Activated T-cell treated with anti-CD3 and anti-CD28 coated beads for 48 hours (primary cell): Measurements from ENCODE around the gene ST14.
A peak's percentile ranks its signal among the peaks of the same experiment; 100 is the strongest.

Experiments used
- DNase-seq: peaks from one replicate; pipeline ENCODE4 v3.0.0-alpha.2; 2020; ENCODE audit warnings: low read depth

ST14 gene

DNA sequence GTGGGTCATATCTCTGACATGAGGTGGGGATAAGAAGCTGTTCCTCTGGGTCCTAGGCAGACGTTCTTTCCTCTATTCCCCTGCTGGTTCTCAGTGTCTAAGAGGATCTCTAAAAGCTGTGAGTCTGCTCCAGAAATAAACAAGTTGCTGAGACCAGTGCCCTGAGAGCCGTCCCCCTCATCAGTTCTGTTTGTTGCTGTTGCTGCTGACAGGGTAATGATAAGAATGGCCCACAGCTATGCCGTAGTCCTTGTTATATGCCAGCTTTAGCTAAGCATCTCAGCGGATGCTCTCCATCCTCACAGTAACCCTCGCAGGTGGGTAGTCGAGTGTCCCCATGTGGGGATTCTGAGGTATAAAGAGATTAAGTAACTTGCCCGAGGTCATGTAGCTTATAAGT lies 23.5 kb upstream of the ST14 start:
- no peak for DNase-seq

DNA sequence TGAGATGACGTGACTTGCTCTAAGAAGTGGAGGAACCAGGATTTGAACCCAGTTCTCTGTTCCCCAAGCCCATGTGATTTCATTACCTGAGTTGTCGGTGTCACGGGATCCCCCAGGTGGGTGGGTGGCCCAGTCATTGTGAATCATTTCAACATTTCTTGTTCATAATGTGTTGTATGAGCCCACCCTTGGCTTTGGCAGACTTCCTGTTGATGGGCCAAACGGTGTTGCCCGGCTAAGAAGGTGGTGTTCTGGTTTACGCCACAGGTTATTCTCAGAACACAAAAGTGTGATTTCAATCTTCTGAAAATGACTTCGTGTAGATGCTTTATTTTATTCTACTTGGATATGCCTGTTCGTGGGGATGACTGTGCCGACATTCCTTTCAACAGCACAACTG lies 21.6 kb upstream of the ST14 start:
- no peak for DNase-seq

DNA sequence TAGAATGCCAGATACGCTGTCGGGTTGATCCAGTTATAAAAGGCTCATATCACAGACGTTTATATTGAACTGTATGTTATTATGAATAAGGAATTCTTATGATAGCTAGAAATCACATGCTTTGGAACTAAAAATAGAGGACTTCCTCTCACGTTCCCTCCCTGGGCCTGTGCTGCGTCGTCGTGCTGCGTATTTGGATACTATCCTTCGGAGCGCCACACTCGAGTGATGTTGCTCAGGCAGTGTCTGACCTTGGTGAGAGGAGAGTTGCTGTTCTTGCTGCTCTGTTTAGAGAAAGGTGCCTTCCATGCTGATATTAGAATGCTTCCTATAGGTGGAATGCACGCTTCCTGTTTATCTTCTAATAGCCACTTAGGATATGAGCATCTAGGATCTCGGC lies 20.2 kb upstream of the ST14 start:
- no peak for DNase-seq

DNA sequence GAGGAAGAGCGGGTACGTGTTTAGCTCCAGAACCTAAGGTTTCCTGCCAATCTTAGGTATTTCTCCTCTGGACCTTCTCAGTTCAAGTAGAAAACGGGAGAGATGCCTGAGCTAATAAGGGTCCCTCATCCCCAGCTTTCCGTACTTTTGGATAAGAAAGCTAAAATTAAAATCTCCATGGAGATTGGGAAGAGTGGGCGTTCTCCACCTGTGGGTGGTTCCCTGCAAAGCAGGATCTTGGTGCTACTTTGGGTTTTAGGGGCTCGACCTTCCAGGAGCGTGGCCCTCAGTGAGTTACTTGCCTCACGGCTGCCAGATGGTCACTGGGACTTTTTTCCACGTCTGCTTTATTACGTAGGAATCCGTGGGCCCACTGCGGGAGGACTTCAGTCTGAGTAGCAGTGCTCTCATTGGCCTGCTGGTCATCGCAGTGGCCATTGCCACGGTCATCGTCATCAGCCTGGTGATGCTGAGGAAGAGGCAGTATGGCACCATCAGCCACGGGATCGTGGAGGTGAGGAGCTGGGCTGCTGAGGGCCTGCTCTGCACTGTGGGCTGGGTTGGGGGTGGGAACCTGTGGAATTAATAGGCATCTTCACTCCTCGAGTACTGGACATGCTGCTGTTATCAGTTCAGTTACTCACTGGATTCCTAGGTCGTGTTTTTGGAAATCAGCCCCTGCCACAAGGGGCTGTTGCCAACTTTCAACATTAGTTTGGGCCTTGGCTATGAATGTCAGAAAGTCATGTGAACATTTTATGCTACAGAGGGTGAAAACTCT lies 17.8 kb upstream of the ST14 start:
- no peak for DNase-seq

DNA sequence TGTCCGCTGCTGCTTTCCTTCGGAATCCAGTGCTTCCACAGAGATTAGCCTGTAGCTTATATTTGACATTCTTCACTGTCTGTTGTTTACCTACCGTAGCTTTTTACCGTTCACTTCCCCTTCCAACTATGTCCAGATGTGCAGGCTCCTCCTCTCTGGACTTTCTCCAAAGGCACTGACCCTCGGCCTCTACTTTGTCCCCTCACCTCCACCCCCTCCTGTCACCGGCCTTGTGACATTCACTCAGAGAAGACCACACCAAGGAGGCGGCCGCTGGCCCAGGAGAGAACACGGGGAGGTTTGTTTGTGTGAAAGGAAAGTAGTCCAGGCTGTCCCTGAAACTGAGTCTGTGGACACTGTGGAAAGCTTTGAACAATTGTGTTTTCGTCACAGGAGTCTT lies 15.4 kb upstream of the ST14 start:
- DNase-seq, result no peak

DNA sequence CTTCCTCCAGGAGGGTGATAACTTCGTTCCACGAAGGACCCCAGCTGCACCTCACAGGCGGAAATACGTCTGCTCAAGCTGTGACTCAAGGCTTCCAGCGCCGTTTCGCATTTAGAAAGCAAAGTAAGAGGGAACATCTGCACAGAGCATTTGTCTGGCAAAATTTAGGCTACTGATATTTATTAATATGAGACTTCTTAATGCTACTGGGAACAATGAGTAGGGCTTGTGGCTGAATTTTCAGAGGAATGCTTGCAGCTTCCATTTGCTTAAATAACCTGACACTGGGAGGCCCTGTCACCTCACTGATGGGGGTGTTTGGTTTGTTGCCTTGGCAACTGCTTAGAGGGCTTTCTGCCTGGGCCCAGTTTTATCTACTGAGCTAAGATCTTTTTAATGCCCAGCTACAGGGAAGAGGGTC lies 14.7 kb upstream of the ST14 start:
- DNase-seq, result no peak

DNA sequence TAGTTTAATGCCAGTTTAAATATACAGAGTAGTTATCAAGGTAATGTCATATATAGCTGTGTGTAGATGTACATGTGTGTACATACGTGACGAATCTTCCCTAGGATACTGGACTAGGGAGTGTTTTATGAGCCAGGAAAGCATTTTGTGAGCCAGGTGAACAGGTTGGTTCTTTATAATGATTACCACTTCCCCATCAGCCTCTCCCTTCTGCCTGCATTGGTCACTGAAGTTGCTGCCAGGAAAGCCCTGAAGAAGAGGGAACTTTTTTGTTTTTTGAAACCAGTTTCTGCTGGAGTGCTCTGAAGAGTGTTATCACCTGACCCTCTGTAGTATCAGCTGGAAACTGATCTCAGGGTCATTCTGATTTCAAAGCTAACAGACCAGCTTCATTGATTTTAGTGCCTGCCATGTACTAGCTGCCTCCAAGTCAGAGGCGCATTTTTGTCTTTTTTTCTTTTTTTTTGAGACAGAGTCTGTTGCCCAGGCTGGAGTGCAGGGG lies 14.2 kb upstream of the ST14 start:
- no peak for DNase-seq

DNA sequence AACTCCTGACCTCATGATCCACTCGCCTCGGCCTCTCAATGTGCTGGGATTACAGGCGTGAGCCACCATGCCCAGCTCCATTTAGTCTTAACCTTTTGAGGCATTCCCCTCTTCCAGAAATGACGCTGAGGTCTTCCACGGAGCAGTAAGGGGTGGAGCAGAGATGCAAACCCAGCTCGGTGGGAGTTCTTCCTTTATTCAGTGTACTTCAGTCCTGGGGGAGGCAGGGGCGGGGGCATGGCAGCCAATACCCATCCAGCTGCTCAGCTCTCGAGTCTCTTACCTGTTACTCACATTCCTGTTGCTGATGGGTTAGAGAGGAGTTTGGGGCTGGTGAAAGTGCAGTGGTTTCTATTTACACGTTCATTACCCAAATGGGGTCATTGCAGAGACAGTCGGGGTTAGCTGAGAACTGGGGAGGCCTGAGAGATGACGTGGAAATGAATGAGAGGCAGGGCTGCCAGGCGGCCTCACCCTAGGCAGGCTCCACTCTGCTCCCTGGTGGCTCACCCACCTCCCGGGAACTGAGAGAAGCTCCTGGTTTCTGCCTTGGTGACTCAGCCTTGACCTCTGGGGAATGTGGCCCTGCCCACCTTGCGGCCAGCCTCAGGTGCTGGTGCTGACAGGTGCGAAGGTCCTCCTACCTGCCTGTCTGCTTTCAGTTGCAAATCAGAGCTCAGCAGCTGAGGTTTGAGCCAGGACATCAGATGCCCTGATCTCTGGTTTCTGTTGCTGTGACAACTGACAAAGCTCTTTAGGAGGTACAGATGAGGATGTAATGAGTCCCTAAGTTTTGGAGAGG lies 13.4 kb upstream of the ST14 start:
- DNase-seq, result no peak

DNA sequence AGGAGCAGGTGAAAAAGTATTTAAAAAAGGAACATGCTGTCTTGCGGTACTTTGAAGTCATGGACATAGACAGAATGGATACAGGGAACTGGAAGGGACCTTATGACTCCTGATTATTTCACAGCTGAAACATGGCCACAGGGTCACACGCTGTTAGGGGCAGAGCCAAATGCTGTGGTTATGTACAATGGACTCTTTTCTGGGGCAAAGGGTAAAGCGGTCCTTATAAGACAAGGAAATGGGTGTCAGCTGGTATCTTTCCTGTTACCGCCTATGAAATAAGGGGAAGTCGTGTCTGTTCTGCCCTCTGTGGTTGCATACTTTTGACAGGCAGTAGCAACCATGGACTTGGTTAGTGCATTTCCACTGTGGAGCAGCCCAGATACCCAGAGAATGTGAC lies 12.8 kb upstream of the ST14 start:
- DNase-seq, result no peak

DNA sequence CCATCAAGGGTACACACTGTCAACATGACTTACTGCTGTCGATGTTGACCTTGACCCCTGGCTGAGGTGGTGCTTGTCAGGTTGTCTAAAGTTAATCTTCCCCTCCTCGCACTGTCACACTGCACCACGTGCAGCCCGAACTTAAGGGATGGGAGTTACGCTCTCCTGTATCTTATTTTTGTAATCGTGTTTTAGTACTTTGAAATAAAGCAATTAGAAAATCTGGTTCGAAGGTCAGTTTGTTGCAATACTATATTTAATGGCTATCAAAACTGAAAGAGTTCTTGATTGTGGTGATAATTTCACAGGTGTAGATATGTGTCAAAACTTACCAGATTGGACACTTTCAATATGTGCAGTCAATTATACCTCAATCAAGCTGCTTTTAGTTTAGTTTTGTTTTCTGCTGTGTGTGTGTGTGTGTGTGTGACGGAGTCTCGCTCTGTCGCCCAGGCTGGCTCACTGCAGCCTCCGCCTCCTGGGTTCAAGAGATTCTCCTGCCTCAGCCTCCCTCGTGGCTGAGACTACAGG lies 10.7 kb upstream of the ST14 start:
- DNase-seq, result no peak

DNA sequence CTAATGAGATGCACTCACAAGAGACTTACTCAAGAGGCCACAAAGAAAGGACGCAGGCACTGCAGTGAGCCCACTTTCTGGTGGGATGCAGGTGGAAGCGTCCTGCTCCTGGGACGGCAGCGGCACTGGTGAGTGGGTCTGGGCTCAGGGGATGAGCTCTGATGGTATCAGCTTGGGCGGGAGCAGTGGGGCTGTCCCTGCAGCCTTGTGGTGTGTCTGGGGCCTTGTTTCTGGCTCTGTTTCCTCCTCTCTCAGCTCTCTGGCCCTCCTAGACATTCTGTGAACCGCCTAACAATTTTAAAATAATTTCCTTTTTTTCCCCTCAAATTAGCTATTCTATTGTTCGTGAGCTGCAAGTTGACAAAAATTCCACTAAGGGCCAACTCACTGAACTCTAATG lies 8.8 kb upstream of the ST14 start:
- DNase-seq, result no peak

DNA sequence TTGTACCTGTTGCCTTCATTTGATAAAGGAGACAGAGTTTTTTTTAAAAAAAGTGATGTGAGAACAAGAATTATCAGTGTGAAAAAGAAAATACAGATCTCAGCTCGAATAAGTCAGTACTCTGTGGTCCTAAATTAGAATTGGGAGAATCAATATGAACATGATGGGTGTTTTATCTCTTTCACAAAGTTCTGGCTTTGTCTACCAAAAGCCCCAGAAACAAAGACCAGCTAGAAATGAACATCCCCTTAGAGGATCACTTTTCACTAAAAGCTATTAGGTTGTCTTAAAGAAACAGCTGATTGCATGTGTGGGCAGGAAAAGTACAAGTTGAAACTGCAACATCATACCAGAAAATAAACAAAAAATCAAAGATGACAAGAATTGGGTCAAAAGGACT lies 8.4 kb upstream of the ST14 start:
- DNase-seq, result no peak

DNA sequence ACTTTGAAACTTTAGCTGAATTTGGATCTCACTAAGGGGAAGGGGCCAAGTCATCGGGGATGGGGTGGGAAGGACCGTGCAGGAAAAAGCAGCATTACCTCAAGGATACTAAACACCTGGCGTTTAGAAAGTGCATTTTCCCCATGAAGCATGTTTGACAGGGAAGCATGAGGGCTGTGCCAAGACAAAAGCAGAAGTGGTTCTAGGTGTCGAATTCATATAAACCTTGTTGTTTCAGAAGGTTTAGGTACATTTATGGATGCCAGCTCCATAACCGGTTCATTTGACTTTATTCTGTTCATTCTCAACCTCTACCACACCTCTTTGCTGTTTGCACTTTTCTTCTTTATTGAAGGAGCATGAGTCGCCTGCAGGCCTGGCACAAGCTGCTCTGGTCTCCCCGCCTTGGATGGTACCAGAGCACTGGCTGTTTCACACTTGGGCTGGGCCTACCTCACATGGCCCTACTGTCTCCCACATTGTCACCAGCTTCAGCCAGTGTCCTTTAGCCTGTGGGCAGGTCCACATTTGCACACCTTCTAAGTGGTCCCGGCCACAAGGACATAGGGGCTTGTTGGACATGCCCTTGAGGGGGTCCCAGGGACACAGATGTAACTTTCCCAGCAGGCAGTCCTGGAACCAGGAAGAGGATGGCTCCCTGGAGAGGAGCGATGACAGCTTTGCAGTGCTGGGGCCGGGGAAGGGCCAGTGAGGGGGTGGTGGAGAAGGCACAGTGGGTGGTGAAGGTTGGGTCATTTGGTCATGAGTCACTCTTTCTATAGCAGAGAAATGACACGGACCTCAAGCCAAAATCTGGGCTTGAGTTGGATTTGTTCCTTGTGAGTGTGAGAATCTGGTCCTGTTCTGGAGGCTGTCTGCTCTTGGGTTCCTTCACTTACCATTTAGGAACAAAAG lies 3.2 kb upstream of the ST14 start:
- DNase-seq, result no peak

DNA sequence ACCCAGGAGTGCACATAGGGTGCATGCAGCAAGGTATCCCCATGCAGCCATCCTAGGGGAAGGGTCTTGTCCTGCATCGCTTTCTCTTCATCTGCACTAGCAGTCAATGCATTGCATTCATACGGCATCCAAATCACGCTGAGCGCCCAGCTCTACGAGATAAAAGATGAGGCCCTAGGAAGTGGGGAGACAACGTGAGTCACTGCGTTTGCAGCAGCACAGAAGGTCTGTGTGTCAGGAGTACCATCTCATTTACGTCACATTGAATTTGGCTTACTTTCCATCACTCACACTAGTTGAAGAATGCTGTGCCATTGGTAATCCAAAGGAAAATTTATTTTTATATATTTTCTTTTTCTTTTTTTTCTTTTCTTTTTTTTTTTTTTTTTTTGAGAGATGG lies 2.5 kb upstream of the ST14 start:
- no peak for DNase-seq

DNA sequence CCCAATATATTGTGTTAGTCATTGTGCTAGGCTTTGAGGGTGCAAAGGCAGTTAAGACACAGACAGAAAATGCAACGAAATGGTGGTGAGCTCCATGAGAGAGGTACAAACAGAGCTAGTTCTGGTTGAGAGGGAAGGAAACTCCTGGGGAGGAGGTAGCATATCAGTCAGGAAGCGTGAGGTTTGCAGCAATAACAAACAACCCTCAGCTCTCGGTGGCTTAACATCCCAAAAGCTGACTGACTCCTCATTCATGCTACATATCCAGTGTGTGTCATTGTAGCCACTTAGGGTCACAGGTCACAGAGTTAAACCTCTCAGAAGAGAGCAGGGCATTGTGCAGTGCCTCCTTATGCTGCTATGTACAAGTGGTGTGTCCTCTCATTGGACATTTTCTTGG lies 1.7 kb upstream of the ST14 start:
- DNase-seq, result no peak

DNA sequence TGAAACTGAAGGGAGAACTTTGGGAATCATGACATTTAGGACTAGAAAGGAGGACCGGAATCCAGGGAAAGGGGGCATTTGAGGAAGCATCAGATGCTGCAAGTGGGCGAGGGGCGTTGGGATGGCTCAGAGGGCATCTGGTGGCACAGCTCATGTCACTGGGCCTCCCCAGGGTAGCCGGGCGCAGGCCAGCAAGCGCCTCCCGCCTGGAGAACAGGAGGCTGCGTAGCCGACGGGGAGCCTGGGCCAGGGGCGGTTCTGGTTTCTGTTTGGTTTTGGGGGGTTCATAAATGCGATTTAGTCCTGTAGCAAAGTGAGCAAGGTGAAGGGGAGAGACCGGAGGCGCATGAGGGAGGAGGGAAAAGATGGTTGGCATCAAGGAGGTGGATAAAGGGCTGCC lies 443 bp upstream of the ST14 start:
- no peak for DNase-seq

DNA sequence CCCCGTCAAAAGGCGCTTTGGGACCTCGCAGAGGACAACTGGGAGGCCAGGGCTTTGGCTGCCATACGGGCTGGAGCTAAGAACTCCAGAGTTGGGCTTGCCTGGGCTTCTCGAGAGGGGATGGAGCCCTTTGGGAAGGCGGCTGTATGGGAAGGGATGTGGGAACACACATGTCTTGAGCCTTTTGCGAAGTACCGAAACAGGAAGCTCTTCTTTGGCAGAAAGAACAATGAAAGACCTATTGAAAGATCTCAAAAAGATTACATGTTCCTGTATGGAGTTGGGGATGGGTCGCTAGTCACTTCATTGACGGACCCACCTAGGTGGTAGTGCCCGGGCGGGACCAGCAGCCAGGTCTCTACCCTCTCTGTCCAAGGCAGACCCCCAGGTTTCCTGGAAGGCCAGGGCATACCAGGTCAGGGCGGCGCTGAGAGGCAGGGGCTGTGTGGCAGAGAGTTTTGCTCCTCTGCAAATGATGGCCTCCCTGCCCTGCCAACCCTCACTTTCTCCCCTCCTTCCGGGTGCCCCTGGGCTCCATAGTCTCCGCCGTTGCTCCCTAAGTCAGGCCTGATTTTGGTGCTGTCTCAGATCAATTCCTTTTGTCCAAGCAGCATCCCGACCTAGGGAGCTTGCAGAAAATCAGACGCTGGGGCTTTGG lies 1.0 kb downstream of the ST14 start:
- no peak for DNase-seq

DNA sequence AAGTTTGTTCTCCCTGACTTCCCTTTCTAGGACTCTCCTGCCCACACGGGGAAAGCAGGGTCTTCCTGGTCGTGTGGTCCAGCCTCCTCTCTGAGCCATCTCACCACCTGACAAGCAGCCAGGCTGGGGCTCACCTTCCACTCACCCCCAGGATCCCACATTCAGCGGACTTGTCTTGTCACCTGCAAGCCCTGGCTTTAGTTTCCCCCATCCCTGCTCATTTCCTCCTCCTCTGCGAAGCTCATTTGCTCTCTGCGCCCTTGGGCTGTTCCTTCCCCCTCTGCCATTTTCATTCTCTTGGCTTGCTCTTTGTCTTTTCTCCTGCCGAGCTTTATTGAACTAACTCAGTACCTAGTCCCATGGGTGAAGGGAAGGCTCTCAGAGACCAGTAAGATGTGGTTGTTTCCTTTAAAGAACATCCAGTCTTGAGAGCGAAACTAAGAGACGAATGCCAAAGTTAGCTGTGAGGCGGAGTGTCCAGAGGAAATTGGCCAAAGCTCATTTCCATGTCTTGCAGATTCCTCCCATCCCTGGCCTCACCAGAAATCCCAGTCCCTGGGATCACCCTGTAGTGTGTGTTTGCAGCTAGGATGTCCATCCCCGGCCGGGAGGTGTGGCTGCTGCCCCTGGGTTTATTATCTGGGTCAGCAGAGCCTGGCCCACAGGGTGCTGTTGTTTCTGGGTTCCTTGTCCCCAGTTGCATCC lies 2.0 kb downstream of the ST14 start:
- no peak for DNase-seq

DNA sequence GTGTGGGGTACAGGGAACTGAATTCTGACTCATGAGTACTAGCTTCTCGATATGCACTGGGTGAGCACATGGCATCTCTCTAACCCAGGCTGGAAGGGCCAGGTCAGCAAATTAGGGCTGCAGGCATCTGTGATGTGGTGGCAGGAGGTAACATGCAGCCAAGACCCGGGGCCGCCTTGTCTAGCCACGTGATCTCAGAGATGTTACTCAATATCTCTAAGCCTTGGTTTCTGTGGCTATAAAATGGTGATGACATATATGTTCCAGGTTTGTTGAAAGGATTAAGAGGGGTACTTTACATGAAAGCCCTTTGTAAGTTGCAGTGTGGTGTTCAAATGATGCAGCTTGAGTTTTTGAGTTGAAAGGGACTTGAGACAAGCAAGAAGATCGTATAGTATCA lies 3.2 kb downstream of the ST14 start:
- peak; percentile 16 for DNase-seq

DNA sequence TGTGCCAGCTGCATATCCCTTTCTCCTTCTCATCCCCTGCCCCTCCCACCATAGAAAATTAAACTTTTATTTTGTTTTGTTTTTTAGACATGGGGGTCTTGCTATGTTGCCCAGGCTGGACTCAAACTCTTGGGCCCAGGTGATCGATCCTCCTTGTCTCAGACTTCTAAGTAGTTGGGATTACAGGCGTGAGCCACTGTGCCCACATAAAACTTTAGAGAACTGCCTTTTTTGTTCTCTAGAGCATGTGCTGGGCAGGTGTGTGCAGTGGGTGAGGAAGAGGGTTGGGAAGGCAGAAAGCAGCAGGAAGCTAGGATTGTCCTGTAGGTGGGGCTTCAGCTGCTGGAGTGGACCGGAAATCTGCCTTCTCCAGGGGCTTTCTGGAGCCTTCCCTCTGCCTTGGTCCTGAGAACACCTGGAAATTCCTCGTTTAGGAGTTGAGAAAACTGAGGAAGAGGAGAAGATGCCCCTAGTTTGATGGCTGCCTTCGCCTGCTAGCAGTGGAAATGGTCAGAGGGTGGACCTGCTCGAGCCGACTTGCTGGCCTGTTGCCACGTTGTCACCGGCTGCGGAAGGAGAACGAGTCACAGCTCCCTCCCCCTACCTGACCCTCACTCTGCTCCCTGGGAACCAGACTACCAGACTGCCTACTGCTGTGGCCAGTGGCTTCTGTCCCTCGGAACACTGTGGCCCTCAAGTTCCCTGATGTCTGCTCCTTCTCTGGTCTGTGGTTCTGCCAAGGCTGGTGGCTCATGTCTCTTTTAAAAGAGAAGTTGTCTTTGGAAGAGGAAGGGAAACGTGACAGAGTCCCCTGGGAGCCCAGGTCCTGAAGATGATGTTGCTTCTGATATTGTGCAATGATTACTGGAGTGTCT lies 4.0 kb downstream of the ST14 start:
- DNase-seq, result no peak
